ENCODE results near the gene EVA1B. TPM values are rescaled to one million over a fixed set of nuclear protein-coding genes. Genes with fewer than 3 reads are reported as not detected.

Gene EVA1B
- total RNA-seq, 3 donors from 2014 or later (not counting 1 experiment from before 2014, with no cell fraction given) = 4.0 to 8.0 (median 4.9) TPM

DNA sequence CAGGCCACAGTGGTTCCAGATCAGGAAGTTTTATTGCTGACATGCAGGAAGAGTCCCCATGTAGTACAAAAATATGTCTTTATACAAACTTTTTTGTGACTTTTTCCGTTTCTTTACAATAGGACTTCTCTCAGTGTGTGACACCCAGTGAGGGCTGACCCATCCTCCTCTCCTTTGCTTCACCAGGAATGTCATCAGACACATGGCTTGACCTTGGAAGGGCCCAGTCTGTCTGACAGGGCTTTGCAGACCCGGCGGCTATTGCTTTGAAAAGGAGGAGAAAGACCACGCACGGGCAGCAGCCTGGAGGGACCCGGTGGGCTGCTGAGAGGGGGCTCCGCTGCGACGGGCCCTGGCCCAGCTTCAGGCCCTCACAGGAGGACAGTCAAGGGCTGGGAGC lies 16.2 kb upstream of the EVA1B start:
- peaks cover 14% of the 10 kb centered on the region for H3K36me3 ChIP-seq (ENCODE audit: control insufficient read depth, insufficient read depth, low read length)
- no peaks in the 10 kb centered on the region for H3K27me3 ChIP-seq (ENCODE audit: control insufficient read depth, insufficient read depth, low read length)
- Mint-ChIP-seq H3K27me3 (ENCODE audit: low read depth in 2 of 2) (no peaks in the 10 kb centered on the region), H3K4me3 (no peak overlapping the region), H3K4me1 (peaks cover 0 to 13% of the 10 kb centered on the region in 2 donors), H3K27ac (no peak overlapping the region), H3K9me3 (no peaks in the 10 kb centered on the region), H3K36me3 (peaks cover 7% of the 10 kb centered on the region)
- ATAC-seq = no peak
- H3K4me3 ChIP-seq (ENCODE audit: low read length) = no peak overlapping the region
- 93% methylated on average over 9 of the region's 9 CpGs for WGBS (ENCODE audit: insufficient coverage)
- TF ChIP-seq, protein P1, sequence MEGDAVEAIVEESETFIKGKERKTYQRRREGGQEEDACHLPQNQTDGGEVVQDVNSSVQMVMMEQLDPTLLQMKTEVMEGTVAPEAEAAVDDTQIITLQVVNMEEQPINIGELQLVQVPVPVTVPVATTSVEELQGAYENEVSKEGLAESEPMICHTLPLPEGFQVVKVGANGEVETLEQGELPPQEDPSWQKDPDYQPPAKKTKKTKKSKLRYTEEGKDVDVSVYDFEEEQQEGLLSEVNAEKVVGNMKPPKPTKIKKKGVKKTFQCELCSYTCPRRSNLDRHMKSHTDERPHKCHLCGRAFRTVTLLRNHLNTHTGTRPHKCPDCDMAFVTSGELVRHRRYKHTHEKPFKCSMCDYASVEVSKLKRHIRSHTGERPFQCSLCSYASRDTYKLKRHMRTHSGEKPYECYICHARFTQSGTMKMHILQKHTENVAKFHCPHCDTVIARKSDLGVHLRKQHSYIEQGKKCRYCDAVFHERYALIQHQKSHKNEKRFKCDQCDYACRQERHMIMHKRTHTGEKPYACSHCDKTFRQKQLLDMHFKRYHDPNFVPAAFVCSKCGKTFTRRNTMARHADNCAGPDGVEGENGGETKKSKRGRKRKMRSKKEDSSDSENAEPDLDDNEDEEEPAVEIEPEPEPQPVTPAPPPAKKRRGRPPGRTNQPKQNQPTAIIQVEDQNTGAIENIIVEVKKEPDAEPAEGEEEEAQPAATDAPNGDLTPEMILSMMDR (IDR thresholded peaks at IDR 0.05) = no peak
- intact Hi-C loops (cut with micrococcal nuclease) = no loop called here
- H3K4me1 ChIP-seq (ENCODE audit: control insufficient read depth, insufficient read depth, low read length) = peaks cover 5% of the 10 kb centered on the region
- DNase-seq = no peak
- H3K9me3 ChIP-seq (ENCODE audit: control insufficient read depth, insufficient read depth, low read length) = no peaks in the 10 kb centered on the region
- H3K27ac ChIP-seq (ENCODE audit: low read length) = no peak overlapping the region

- Mint-ChIP-seq H3K9me3 (no peaks in the 10 kb centered on the region), H3K27me3 (ENCODE audit: low read depth in 2 of 2) (no peaks in the 10 kb centered on the region), H3K27ac (peak overlapping the region in 1 of 2 donors; percentile 10), H3K36me3 (peaks cover 7% of the 10 kb centered on the region), H3K4me1 (peaks cover 0 to 13% of the 10 kb centered on the region in 2 donors), H3K4me3 (no peak overlapping the region)
- ATAC-seq (no peak), DNase-seq (no peak)
- Histone ChIP-seq H3K36me3 (ENCODE audit: control insufficient read depth, insufficient read depth, low read length) (peaks cover 11% of the 10 kb centered on the region), H3K27ac (ENCODE audit: low read length) (no peak overlapping the region), H3K4me1 (ENCODE audit: control insufficient read depth, insufficient read depth, low read length) (peaks cover 5% of the 10 kb centered on the region), H3K27me3 (ENCODE audit: control insufficient read depth, insufficient read depth, low read length) (no peaks in the 10 kb centered on the region), H3K9me3 (ENCODE audit: control insufficient read depth, insufficient read depth, low read length) (no peaks in the 10 kb centered on the region), H3K4me3 (ENCODE audit: low read length) (no peak overlapping the region)
- WGBS (ENCODE audit: insufficient coverage) = 83% methylated on average over 7 of the region's 7 CpGs
- intact Hi-C loops (cut with micrococcal nuclease) = no loop called here
- TF ChIP-seq, protein P1 (IDR thresholded peaks at IDR 0.05) = no peak
Measured at GRCh38 chr1:36339215-36339614, 15.8 kb upstream of the EVA1B start.

DNA sequence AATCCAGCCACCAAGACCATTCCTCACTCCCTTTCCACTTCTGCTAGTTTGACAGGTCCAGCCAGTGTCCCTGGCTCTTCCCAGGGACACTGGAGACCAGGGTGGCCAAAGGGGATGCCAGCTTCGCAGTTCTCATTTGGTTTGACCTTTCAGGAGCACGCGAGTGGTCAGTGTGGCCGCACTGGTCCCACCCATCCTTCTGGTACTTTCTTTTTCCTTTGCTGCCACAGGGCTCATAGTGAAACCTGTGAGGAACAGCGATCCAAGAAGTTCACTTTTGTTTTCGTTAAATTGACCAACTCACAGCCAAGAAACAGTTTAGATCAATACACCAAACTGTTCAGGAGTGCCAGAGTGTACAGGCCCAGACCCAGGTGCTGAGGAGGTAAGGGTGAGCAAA lies 14.4 kb upstream of the EVA1B start:
- no peak for ATAC-seq
- H3K27me3 Mint-ChIP-seq (ENCODE audit: low read depth in 2 of 2) = no peaks in the 10 kb centered on the region
- H3K27ac Mint-ChIP-seq = peak overlapping the region in 1 of 2 donors; percentile 59
- Histone ChIP-seq H3K27ac (ENCODE audit: low read length) (no peak overlapping the region), H3K9me3 (ENCODE audit: control insufficient read depth, insufficient read depth, low read length) (no peaks in the 10 kb centered on the region), H3K27me3 (ENCODE audit: control insufficient read depth, insufficient read depth, low read length) (no peaks in the 10 kb centered on the region), H3K36me3 (ENCODE audit: control insufficient read depth, insufficient read depth, low read length) (peaks cover 4% of the 10 kb centered on the region), H3K4me1 (ENCODE audit: control insufficient read depth, insufficient read depth, low read length) (peaks cover 5% of the 10 kb centered on the region), H3K4me3 (ENCODE audit: low read length) (no peak overlapping the region)
- H3K36me3 Mint-ChIP-seq = peaks cover 7% of the 10 kb centered on the region
- peaks cover 0 to 13% of the 10 kb centered on the region in 2 donors for H3K4me1 Mint-ChIP-seq
- WGBS (ENCODE audit: insufficient coverage) = 79% methylated on average over 6 of the region's 6 CpGs
- no peak overlapping the region for H3K4me3 Mint-ChIP-seq
- DNase-seq = no peak
- intact Hi-C loops (cut with micrococcal nuclease) = no loop called here
- H3K9me3 Mint-ChIP-seq = no peaks in the 10 kb centered on the region
- TF ChIP-seq, protein P1 (IDR thresholded peaks at IDR 0.05) = no peak

DNA sequence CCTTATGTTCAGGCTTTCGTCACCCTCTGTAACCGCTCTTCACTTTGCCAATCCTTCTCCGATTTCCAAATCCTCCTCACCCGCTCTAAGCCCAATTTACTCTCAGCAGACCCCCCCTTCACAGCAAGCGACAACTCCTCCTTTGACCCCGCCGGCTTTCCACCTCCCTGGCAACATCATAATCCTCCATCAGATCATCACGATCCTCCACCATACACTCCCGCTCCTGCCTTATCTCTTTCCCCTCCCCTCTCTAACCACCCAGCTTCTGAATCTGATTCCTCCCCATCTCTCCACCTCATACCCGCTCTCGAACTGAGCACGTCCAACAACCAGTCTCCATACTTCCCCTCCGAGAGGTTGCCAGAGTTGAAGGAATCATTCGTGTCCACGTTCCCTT lies 7.5 kb upstream of the EVA1B start:
- H3K36me3 ChIP-seq (ENCODE audit: control insufficient read depth, insufficient read depth, low read length) = no peaks in the 10 kb centered on the region
- peaks cover 0 to 8% of the 10 kb centered on the region in 2 donors for H3K4me1 Mint-ChIP-seq
- no peak overlapping the region for H3K4me3 ChIP-seq (ENCODE audit: low read length)
- no peak overlapping the region for H3K4me3 Mint-ChIP-seq
- H3K27ac ChIP-seq (ENCODE audit: low read length) = no peak overlapping the region
- no peaks in the 10 kb centered on the region for H3K9me3 Mint-ChIP-seq
- DNase-seq (no peak), ATAC-seq (no peak)
- H3K27ac Mint-ChIP-seq = no peak overlapping the region
- intact Hi-C loops (cut with micrococcal nuclease) = no loop called here
- H3K4me1 ChIP-seq (ENCODE audit: control insufficient read depth, insufficient read depth, low read length) = no peaks in the 10 kb centered on the region
- 95% methylated on average over 15 of the region's 15 CpGs for WGBS (ENCODE audit: insufficient coverage)
- H3K27me3 Mint-ChIP-seq (ENCODE audit: low read depth in 2 of 2) = peaks cover 0 to 7% of the 10 kb centered on the region in 2 donors
- H3K9me3 ChIP-seq (ENCODE audit: control insufficient read depth, insufficient read depth, low read length) = no peaks in the 10 kb centered on the region
- no peaks in the 10 kb centered on the region for H3K27me3 ChIP-seq (ENCODE audit: control insufficient read depth, insufficient read depth, low read length)
- TF ChIP-seq, protein P1 (IDR thresholded peaks at IDR 0.05) = no peak
- H3K36me3 Mint-ChIP-seq = no peaks in the 10 kb centered on the region
